Superior temporal gyrus (tissue), 1 donor: ENCODE measurements around the gene CHD9.

Experiments
- DNase-seq: peaks from one replicate; pipeline ENCODE4 v3.0.0-alpha.2; 2016; ENCODE audit errors: extremely low spot score

Gene CHD9

DNA sequence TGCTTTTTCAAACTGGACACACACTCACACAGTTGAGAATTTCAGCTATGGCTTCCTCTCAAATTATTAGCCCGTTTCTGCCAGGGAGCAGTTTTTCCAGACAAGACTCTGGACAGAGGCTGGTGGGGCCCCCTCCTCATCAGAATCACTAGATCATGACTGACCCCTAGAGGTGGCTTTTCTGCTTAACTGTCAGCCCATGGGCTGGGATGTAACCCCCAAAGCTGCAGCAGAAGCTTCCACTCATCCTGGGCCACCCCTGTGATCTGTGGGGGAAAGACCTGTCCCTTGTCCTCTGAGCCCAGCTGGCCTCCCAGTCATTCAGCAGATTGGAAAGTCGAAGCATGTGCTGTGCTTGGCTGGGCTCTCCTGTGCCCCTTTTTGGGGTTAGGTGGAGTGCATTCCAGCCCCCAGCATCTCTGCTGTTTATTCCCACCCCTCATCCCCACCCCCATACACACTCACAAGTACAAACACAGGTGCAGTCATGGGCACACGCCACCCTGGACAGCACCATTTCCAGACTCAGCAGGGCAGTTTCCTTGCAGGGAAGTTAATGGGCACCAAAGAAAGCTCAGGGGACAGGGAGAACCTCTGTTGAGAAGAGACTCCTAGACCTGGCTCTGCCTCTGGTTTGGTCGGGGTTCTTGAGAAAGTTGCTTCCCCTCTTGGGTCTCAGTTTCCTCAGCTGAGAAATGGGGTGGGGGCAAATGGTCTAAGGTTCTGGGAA is 301.9 kb downstream of the CHD9 start:
- no peak for DNase-seq

DNA sequence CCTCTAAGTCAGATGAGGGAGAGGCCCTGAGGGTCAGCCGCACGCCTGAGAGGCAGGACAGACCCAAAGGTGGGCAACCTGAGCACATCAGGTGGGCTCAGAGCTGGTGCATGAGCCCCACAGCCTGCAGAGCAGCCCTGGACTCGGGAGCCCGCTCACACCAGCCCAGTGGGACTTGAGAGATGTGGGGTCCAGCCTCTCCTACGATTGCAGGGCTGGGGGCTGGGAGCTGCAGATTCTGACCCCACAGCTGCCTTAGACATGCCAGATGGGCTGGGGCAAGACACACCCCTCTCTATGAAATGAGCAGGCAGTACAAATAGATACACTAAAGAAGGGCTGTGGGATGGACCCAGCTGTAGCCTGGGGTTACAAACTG is 302.4 kb downstream of the CHD9 start:
- no peak for DNase-seq

DNA sequence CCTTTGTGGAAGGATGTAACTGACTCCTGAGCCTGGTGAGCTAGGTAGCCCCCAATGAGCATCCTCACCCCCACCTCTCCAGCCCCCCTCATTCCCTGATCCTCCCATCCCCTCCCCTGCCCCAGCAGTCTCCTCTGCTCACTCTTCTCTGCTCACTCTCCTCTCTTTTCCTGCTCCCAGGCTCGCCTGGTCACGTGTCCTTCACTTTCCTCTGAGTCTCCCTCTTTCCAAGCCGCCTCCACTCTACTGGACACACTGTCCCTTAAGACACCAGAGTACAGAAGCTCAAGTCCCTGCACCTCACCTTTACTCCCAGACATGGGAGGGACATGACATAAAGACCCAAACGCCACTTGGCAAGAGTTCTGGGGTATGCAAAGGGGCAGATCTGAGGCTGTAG is 303.2 kb downstream of the CHD9 start:
- DNase-seq = no peak

DNA sequence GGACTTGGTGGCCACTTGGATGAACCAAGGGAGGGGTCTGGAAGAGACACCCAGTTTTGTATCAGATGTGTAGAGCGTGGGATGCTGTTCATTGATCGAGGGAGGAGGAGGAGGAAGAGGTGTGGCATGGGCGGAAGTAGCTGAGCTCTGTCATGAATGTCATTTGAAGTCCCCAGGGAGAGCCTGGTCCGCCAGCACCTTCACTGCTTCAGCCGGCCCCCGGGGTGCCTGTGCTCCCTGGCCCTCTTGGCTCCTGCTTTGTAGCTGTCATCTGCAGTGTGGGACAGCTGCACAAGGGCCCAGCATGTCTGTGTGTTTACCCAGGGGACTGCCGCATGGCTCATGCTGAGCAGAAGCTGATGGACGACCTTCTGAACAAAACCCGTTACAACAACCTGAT is 304.1 kb downstream of the CHD9 start:
- no peak for DNase-seq

DNA sequence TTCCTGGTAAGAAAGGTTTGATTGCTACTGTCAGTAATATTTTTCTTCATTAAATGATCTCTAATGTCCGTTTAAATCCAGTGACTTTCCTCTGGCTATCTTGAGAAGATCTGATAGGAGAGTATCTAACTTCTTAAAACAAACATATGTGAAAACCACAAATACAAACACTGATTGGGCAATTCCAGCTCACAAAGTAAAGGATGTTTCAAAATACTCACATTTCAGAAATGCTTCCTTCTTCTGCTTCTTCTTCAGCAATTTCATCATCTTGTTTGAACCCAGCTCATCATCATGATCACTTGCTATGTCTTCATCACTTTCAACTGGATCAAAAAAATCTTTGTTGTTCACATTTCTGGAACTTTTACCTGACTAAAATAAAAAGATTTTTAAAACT is 315.1 kb downstream of the CHD9 start:
- DNase-seq = no peak

DNA sequence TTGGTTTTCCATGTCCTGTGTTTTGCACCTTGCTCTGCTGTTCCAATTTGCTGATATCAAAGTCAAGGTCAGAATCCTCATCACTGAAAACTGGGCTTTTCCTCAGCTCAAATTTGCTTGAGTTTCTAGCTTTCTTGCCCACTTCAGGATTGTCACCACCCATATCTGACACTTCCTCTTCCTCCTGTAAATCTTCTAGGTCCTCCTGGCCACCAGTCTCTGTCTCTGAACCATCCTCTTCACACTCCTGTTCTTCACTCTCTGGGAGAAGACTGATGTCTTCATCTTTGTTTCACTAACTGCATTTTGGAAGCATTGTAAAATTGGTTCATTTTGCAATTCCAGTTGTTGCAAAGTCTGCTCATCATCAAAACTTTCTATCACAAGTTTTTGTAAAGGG is 316.0 kb downstream of the CHD9 start:
- DNase-seq = no peak

DNA sequence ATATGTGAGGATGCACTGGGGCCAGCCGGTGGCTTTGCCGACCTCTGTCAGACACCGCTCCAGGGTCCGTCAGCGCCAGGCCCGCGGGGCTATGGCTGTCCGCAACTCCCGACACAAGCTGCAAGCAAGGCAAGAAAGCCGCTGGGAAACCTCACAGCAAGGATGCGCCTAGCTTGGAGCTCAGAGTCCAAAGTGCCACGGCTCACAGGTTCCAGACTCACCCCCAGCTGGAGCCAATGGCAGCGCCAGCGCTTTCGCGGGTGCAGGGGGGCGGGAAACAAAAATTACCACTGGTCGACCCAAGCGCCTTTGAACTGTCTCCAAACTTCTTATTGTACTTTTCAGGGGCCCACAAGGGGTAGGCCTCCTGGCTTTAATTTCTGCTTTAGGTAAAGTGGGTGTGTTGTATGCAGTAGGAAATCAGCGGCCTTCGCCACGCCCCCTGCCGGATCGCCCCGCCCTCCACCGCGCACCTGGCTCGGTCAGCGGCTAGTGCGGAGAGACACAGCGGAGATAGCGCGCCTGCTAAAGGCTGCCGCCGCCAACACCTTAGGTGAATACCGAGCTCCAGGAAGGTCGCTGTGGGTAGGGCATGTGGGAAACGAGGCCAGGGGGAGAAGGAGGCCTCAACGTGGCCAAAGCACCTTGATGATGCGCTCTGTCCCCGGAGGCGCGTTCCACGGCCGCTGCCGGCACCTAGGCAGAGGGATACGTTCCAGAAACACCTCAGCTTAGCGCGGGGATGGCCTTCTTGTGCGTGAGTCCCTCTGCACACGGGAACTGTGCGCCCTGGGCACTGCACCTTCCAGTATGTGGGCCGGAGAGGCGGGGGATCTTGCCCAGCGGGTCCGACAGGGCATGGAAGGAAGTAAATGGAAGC is 318.4 kb downstream of the CHD9 start:
- DNase-seq = no peak

DNA sequence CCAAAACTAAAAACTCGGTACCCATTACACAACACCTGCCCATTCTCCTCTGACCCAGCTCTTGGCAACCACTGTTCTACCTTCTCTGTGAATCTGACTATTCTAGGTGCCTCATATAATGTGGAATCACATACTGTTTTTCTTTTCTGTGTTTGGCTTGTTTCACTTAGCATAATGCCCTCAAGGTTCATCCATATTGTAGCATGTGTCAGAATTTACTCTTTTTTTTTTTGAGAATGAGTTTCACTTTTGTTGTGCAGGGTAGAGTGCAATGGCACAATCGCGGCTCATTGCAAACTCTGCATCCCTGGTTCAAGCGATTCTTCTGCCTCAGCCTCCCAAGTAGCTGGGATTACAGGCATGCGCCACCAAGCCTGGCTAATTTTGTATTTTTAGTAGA is 320.0 kb downstream of the CHD9 start:
- DNase-seq = no peak

DNA sequence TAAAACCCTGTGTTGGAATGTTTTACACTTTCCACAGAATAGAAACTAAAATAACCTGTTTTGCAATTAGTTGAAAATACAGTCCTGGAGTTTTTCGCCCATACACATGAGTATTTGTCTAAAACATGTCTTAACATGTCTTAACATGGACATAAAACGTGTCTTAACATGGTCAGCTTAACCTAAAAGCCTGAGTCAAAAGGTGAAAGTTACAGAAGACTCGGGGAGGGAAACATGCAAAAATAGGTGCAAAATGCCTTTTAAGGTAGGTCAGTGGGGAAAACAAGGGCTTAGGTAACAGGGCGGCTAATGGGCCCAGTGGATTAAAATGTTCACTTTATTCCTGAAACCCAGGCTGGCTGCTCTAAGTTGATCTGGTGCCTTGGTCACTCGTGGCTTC is 323.3 kb downstream of the CHD9 start:
- no peak for DNase-seq
